DMS153 (cell line): ENCODE data around the gene C2orf74.

ENCODE experiments used
- DNase-seq: peaks from one replicate; lab custom pipeline; 2025; lab: John Stamatoyannopoulos, UW

C2orf74 gene

DNA sequence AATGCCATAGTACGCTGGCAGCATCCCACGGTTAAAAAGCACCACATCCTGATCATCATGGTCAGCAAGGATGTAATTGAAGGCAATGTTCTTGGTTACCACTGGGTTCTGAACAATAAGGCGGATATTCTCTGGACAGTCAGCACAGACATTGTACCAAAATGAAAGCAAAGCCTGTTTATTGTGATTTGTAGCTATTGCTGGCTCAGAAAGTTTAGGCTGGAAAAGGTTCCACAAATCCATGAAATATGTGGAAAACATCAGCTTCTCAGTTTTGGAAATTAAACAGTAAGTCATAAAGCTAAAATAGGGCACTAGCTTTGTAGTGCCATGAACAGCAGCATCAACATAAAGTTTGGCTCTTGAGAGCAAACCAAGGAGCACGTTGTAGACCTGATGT is 52.2 kb downstream of the C2orf74 start:
- no peak for DNase-seq
